ENCODE measurements around the gene ARHGEF9.

Gene ARHGEF9

DNA sequence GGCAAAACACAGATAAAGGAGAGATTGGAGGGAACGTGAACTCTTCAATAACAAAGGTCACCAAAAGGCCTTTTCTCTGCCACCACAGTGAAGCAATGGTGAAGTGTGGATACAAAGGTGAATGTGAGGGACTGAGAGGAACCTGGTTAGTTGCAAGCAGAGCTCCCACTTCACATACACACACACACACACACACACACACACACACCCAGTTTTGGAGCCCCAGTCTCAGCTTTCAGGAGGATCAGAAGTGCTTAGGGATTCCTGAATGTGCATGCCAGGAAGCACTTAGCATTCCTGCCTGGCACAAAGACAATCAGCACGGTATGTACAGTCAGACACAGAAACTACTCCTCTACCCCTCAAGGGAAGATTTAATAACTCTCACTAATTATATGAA, 71.5 kb downstream of the ARHGEF9 start:
- H3K27ac ChIP-seq = no peak overlapping the region
- H3K36me3 ChIP-seq (ENCODE audit: insufficient read depth, low read length) = no peaks in the 10 kb centered on the region; the same call in 1 of the 2 replicates
- no peak overlapping the region for H3K9ac ChIP-seq (ENCODE audit: insufficient read length)
- H3K9me3 ChIP-seq (ENCODE audit: low read depth, low read length) = no peaks in the 10 kb centered on the region
- no peak overlapping the region for H3K4me3 ChIP-seq
- no peak for TF ChIP-seq POLR2AphosphoS5 (IDR thresholded peaks at IDR 0.05; ENCODE audit: borderline replicate concordance, low read depth, low read length)
- TF ChIP-seq FOXP2 (optimal IDR thresholded peaks at IDR 0.05; ENCODE audit: control extremely low read depth, extremely low read length, insufficient read depth) = no peak
- no peak for TF ChIP-seq EZH2 (IDR thresholded peaks at IDR 0.05)
- no peak for DNase-seq (ENCODE audit: low read depth, low spot score)

DNA sequence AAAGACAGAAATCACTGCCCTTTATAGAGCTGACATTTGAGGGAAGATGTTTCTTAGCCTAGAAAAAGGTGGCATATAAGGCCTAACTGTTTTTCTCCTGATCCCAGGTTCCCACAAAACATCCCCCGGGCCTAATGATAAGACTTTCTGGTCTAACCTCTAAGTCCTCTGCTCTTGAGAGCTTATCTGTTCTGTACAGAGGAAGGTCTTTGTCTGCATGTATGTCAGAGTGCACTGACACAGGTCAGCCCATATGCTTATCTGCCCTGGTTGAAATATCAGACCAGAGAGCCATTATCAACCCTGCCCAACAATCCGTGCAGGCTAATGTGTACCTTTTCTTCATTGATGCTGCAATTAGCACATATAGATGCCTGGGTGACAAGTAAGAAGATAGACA, 76.2 kb downstream of the ARHGEF9 start:
- Histone ChIP-seq H3K27ac (no peak overlapping the region), H3K36me3 (ENCODE audit: insufficient read depth, low read length) (peaks cover 4% of the 10 kb centered on the region; the same call in 1 of the 2 replicates), H3K9me3 (ENCODE audit: low read depth, low read length) (no peaks in the 10 kb centered on the region), H3K4me3 (no peak overlapping the region), H3K9ac (ENCODE audit: insufficient read length) (no peak overlapping the region)
- TF ChIP-seq POLR2AphosphoS5 (IDR thresholded peaks at IDR 0.05; ENCODE audit: borderline replicate concordance, low read depth, low read length) = no peak
- no peak for TF ChIP-seq FOXP2 (optimal IDR thresholded peaks at IDR 0.05; ENCODE audit: control extremely low read depth, extremely low read length, insufficient read depth)
- no peak for TF ChIP-seq EZH2 (IDR thresholded peaks at IDR 0.05)
- DNase-seq (ENCODE audit: low read depth, low spot score) = no peak

DNA sequence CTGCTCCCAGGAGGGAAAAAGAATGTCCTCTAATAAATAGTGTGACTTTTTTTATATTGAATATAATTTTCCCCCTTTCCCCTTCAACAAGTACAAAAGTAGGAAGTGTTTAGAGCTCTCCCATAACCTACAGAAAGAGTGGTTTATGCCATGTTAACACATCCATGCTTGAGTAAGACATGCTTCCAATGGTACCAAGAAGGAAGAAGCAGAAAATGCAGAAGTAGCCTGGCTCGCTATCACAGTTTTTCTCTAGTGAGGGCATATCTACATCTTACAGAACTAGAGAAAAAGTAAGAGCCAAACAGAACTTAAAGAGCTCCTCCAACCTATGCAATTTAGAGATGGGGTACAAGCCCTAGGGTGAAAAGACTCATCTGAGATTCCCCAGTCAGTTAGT, 82.5 kb downstream of the ARHGEF9 start:
- DNase-seq (ENCODE audit: low read depth, low spot score) = no peak
- Histone ChIP-seq H3K36me3 (ENCODE audit: insufficient read depth, low read length) (peaks cover 18% of the 10 kb centered on the region; the same call in 1 of the 2 replicates), H3K9ac (ENCODE audit: insufficient read length) (no peak overlapping the region), H3K27ac (no peak overlapping the region), H3K9me3 (ENCODE audit: low read depth, low read length) (no peaks in the 10 kb centered on the region), H3K4me3 (no peak overlapping the region)
- no peak for TF ChIP-seq EZH2 (IDR thresholded peaks at IDR 0.05)
- no peak for TF ChIP-seq FOXP2 (optimal IDR thresholded peaks at IDR 0.05; ENCODE audit: control extremely low read depth, extremely low read length, insufficient read depth)
- TF ChIP-seq POLR2AphosphoS5 (IDR thresholded peaks at IDR 0.05; ENCODE audit: borderline replicate concordance, low read depth, low read length) = no peak

DNA sequence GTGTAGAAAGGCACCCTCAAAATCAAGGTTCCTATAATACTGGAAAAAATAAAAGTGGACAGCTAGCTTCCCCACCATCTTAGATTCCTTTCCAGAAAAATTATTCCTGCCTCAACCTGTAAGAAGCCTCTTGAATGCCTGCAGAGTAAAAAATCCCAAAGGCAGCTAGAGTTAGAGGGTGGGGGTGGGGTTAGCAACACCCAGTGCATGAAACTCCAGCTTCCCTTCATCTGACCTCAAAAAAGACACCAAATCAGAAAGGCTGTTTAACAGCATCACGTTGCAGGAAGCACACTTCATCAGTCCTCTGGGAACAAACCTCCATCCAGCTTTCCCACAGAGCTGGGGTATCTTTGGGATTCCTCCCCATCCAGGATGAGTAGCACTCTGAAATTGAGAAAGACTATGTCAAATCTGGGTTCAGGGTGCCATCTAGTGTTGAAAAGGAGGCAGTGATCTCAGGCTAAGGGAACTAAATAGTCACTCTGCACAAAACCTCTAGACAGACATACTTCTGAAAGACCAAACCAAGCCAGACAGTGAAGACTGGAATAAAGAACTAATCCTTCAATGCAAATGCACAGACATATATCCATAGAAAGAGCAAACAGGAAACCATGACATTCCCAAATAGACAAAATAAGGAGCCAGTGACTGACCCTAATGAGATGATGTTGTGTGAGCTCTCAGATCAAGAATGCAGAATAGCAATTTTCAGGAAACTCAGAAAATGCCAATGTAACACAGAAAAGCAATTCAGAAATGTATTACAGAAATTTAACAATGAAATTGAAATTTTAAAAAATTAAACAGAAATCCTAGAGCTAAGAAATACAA, 97.9 kb downstream of the ARHGEF9 start:
- DNase-seq (ENCODE audit: low read depth, low spot score) = peak; percentile 20
- Histone ChIP-seq H3K9me3 (ENCODE audit: low read depth, low read length) (no peaks in the 10 kb centered on the region), H3K36me3 (ENCODE audit: insufficient read depth, low read length) (no peaks in the 10 kb centered on the region), H3K9ac (ENCODE audit: insufficient read length) (no peak overlapping the region), H3K27ac (no peak overlapping the region), H3K4me3 (no peak overlapping the region)
- TF ChIP-seq FOXP2 (optimal IDR thresholded peaks at IDR 0.05; ENCODE audit: control extremely low read depth, extremely low read length, insufficient read depth) (no peak), EZH2 (IDR thresholded peaks at IDR 0.05) (no peak), POLR2AphosphoS5 (IDR thresholded peaks at IDR 0.05; ENCODE audit: borderline replicate concordance, low read depth, low read length) (no peak)

DNA sequence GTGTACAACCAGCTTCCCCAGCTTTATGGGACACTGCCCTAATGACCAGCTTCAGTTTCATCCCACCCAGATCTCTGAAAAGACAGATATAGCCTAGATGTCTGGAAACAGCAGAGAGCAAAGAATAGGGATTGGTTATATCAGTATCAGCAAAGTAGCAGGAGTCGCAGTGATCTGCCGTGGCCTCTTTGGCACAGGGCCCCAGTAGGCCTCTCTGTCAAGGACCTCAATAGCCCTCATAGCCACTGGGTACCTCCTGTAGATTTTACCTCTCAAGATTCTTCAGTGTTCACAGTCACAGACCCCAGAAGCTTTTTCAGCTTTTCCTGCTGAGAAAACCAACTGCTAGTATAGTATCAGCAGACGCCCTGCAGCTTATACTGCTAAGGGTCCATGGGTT, 104.6 kb downstream of the ARHGEF9 start:
- DNase-seq (ENCODE audit: low read depth, low spot score) = no peak
- H3K27ac ChIP-seq = no peak overlapping the region
- no peak overlapping the region for H3K9ac ChIP-seq (ENCODE audit: insufficient read length)
- no peaks in the 10 kb centered on the region for H3K9me3 ChIP-seq (ENCODE audit: low read depth, low read length)
- no peak overlapping the region for H3K4me3 ChIP-seq
- no peak for TF ChIP-seq FOXP2 (optimal IDR thresholded peaks at IDR 0.05; ENCODE audit: control extremely low read depth, extremely low read length, insufficient read depth)
- no peak for TF ChIP-seq EZH2 (IDR thresholded peaks at IDR 0.05)
- TF ChIP-seq POLR2AphosphoS5 (IDR thresholded peaks at IDR 0.05; ENCODE audit: borderline replicate concordance, low read depth, low read length) = no peak
- no peaks in the 10 kb centered on the region for H3K36me3 ChIP-seq (ENCODE audit: insufficient read depth, low read length)

DNA sequence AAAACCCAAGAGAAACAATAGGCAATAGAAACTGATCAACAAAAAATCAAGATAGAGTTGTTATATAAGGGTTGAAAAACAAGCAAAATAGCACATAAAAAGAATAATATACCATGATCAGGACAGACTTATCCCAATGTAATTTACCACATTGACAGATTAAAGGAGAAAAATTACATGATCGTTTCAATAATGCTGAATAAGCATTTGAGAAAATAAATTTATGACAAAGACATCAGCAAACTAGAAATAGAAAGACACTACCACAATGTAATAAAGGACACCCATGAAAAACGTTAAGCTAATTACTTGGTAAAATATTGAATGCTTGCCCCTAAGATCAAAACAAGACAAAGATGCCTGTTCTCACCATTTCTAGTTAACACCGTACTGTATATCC, 105.6 kb downstream of the ARHGEF9 start:
- Histone ChIP-seq H3K27ac (no peak overlapping the region), H3K4me3 (no peak overlapping the region), H3K36me3 (ENCODE audit: insufficient read depth, low read length) (no peaks in the 10 kb centered on the region), H3K9me3 (ENCODE audit: low read depth, low read length) (no peaks in the 10 kb centered on the region), H3K9ac (ENCODE audit: insufficient read length) (no peak overlapping the region)
- TF ChIP-seq FOXP2 (optimal IDR thresholded peaks at IDR 0.05; ENCODE audit: control extremely low read depth, extremely low read length, insufficient read depth) = no peak
- no peak for TF ChIP-seq EZH2 (IDR thresholded peaks at IDR 0.05)
- no peak for TF ChIP-seq POLR2AphosphoS5 (IDR thresholded peaks at IDR 0.05; ENCODE audit: borderline replicate concordance, low read depth, low read length)
- no peak for DNase-seq (ENCODE audit: low read depth, low spot score)

DNA sequence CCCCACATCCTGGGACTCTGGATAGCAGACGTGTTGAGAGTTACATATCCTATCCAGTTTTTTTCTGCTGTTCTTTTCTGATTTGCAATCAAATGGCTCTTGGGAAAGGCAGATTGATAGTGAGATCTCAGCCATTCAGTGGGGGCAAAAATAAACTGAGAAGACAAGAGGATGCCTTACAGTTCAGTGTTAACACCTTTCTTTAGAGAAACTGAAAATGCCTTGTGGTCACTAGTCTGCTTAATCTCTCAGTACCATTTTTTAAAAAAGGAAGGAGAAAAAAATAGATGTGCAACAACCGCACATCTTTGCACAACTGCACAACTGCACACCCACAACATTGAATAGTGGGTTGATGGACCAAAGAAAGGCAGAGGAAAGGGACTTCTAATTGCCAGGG, 109.3 kb downstream of the ARHGEF9 start:
- H3K27ac ChIP-seq = no peak overlapping the region
- H3K9ac ChIP-seq (ENCODE audit: insufficient read length) = no peak overlapping the region
- no peaks in the 10 kb centered on the region; the same call in 1 of the 2 replicates for H3K36me3 ChIP-seq (ENCODE audit: insufficient read depth, low read length)
- DNase-seq (ENCODE audit: low read depth, low spot score) = no peak
- no peaks in the 10 kb centered on the region for H3K9me3 ChIP-seq (ENCODE audit: low read depth, low read length)
- H3K4me3 ChIP-seq = no peak overlapping the region
- TF ChIP-seq FOXP2 (optimal IDR thresholded peaks at IDR 0.05; ENCODE audit: control extremely low read depth, extremely low read length, insufficient read depth) (no peak), POLR2AphosphoS5 (IDR thresholded peaks at IDR 0.05; ENCODE audit: borderline replicate concordance, low read depth, low read length) (no peak), EZH2 (IDR thresholded peaks at IDR 0.05) (no peak)

DNA sequence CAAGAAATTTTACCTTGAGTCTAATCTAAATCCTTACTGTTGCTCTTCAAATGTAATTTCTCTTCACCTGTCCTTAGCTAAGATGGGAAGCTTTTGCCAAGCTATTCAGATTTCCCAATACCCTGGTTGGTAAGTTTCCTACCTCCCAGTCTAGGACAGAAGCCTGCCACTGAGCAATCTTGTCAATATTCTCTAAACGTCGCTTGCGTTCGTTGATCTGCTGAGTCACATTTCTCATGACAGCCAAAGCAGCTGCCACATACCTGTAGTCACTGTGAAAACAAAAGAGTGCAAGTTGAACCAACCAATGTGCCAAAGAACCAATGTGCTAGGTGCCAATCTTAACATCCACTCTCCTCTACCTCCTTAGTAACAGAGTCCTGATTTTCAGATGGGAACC, 111.1 kb downstream of the ARHGEF9 start:
- no peaks in the 10 kb centered on the region; the same call in 1 of the 2 replicates for H3K36me3 ChIP-seq (ENCODE audit: insufficient read depth, low read length)
- H3K9ac ChIP-seq (ENCODE audit: insufficient read length) = no peak overlapping the region
- DNase-seq (ENCODE audit: low read depth, low spot score) = no peak
- no peaks in the 10 kb centered on the region for H3K9me3 ChIP-seq (ENCODE audit: low read depth, low read length)
- no peak overlapping the region for H3K4me3 ChIP-seq
- no peak overlapping the region for H3K27ac ChIP-seq
- TF ChIP-seq EZH2 (IDR thresholded peaks at IDR 0.05) (no peak), POLR2AphosphoS5 (IDR thresholded peaks at IDR 0.05; ENCODE audit: borderline replicate concordance, low read depth, low read length) (no peak), FOXP2 (optimal IDR thresholded peaks at IDR 0.05; ENCODE audit: control extremely low read depth, extremely low read length, insufficient read depth) (no peak)

All from SK-N-MC (cell line).